ENCODE results near the gene FAAP20.

DNA sequence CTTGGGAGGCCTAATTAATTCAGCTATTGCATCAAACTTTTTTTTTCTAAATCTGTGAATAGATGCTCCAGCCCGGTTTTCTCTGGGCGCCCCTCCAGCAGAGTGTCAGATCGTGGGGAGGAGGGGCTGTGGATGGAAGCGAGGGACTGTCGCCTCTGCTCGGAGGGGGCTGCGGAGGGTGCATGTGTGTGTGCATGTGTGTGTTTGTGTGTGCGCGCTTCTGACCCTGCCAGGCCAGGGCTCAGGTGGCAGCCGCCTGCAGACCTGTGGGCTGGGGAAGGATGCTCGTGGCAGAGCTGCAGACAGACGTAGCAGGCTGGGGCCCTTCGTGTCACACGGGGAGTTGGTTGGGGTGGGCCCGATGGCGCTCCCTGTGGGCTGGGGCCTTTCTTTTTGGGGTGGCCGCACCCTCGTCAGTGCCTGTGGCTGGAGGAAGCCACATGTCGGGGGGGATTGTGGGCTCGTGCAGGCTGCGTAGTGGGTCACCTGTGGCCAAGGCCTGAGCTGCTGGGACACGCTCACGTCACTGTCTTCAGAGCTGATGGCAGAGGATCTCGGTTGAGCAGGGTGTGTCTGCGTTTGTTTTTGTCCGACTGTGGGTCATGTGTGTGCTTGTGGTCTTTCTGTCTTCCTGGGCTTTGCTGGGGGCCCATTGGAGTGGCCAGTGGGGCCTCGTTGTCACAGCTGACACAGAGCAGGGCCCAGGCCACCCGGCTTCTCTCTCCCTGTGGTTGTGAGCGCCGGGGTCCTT, 36.4 kb upstream of the FAAP20 start:
- TF ChIP-seq, protein P1, sequence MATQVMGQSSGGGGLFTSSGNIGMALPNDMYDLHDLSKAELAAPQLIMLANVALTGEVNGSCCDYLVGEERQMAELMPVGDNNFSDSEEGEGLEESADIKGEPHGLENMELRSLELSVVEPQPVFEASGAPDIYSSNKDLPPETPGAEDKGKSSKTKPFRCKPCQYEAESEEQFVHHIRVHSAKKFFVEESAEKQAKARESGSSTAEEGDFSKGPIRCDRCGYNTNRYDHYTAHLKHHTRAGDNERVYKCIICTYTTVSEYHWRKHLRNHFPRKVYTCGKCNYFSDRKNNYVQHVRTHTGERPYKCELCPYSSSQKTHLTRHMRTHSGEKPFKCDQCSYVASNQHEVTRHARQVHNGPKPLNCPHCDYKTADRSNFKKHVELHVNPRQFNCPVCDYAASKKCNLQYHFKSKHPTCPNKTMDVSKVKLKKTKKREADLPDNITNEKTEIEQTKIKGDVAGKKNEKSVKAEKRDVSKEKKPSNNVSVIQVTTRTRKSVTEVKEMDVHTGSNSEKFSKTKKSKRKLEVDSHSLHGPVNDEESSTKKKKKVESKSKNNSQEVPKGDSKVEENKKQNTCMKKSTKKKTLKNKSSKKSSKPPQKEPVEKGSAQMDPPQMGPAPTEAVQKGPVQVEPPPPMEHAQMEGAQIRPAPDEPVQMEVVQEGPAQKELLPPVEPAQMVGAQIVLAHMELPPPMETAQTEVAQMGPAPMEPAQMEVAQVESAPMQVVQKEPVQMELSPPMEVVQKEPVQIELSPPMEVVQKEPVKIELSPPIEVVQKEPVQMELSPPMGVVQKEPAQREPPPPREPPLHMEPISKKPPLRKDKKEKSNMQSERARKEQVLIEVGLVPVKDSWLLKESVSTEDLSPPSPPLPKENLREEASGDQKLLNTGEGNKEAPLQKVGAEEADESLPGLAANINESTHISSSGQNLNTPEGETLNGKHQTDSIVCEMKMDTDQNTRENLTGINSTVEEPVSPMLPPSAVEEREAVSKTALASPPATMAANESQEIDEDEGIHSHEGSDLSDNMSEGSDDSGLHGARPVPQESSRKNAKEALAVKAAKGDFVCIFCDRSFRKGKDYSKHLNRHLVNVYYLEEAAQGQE (IDR thresholded peaks at IDR 0.05; ENCODE audit: borderline replicate concordance), result no peak
- no peak for TF ChIP-seq SMC3 (conservative IDR thresholded peaks at IDR 0.05; ENCODE audit: poor library complexity)
